ENCODE results near the gene SNAPC4. TPM values are rescaled to one million over a fixed set of nuclear protein-coding genes. Genes with fewer than 3 reads are reported as not detected.
"Not testable (repeated sequence)": the region's sequence is repeated elsewhere in the genome, so short reads cannot be mapped to it uniquely, and the experiment has no call there.

The SNAPC4 gene
- total RNA-seq, 2 experiments from 2014 or later, result 25.2 to 28.0 TPM

DNA sequence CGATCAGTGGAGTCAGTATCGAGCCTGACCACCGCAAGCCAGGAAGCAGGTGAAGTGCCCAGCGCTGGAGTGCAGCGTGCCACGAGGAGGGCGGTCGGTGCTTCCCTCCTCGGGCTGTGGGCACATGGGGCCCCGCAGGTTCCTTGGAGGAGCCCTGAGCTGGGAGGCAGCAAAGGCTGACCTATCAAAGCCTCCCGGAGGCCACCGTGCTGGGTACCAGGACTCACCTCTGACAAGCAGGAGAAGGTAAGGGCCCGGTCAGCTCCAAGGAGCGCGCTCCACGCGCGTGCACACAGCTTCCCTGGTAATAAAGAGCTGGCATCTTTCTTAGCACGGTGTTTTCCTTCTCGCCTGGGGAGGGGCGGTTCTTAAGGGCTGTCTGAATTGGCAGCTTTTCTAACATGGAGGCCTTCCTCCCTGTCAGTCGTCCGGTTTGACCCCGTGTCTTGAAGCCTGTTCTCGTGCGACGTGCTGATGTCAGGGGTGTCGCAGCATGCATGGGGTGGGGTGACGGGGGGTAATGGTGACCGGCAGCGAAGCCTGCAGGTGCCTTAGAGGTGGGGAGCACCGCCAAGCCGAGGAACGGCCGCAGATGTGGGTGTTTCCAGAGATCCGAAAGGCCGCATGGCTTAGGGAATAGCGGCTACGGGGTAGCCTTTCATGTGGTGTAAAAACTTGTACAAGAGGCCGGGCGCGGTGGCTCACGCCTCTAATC lies 23.6 kb upstream of the SNAPC4 start:
- peaks cover 22% of the 10 kb centered on the region for H3K36me3 Mint-ChIP-seq
- H3K4me1 Mint-ChIP-seq, result no peaks in the 10 kb centered on the region
- no peaks in the 10 kb centered on the region for H3K9me3 Mint-ChIP-seq
- no peak overlapping the region for H3K27ac Mint-ChIP-seq
- DNase-seq, result no peak
- no peak overlapping the region for H3K4me3 Mint-ChIP-seq
- no peaks in the 10 kb centered on the region for H3K27me3 Mint-ChIP-seq

DNA sequence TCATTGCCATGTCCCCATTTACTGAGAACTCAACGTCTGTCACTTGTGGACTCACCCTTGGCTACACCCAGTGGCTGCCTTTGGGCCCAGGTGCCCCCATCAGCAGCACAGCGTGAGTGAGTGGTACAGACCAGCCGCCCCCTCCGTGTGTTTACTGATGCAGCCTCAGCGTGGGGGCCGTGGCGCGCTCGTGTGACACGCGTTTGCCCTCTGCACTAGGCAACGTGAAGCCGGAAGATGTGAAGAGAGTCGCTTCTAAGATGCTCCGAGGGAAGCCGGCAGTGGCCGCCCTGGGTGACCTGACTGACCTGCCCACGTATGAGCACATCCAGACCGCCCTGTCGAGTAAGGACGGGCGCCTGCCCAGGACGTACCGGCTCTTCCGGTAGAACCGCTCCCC lies 22.9 kb upstream of the SNAPC4 start:
- peaks cover 21% of the 10 kb centered on the region for H3K36me3 Mint-ChIP-seq
- no peak overlapping the region for H3K4me3 Mint-ChIP-seq
- no peaks in the 10 kb centered on the region for H3K27me3 Mint-ChIP-seq
- H3K4me1 Mint-ChIP-seq, result no peaks in the 10 kb centered on the region
- no peak for DNase-seq
- no peak overlapping the region for H3K27ac Mint-ChIP-seq
- no peaks in the 10 kb centered on the region for H3K9me3 Mint-ChIP-seq

DNA sequence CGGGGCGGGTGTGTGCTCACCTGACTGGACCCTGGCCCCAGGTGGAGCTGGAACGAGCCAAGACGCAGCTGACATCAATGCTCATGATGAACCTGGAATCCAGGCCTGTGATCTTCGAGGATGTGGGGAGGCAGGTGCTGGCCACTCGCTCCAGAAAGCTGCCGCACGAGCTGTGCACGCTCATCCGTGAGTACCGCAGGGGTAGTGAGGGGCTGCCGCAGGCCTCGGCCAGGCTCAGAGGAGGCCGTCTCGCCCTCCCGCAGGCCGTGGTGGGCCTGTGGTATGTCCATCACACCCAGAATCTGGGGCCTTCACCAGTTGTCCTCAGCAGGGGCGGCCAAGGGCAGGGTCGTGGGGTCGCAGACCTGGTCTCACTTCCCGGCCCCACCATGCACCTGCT lies 21.8 kb upstream of the SNAPC4 start:
- H3K36me3 Mint-ChIP-seq, result peaks cover 21% of the 10 kb centered on the region
- no peak overlapping the region for H3K27ac Mint-ChIP-seq
- no peaks in the 10 kb centered on the region for H3K4me1 Mint-ChIP-seq
- no peaks in the 10 kb centered on the region for H3K27me3 Mint-ChIP-seq
- no peak overlapping the region for H3K4me3 Mint-ChIP-seq
- no peak for DNase-seq
- H3K9me3 Mint-ChIP-seq, result no peaks in the 10 kb centered on the region

DNA sequence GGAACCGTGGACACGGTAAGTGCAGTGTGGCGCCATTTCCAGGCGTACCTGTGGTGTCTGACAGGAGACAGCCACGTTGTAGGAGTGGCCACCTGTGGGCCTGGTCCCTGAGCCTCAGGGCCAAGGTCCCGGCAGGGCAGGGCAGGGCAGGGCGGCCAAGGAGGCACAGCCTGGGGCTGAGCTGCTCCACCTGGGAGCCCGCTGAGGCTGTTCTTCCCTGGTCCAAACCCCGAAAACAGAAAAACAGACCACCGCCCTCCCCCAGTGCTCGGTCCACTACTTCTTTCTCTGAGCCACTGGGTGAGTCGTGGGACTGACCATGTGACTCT lies 19.1 kb upstream of the SNAPC4 start:
- H3K4me1 Mint-ChIP-seq, result no peaks in the 10 kb centered on the region
- no peak overlapping the region for H3K27ac Mint-ChIP-seq
- peaks cover 23% of the 10 kb centered on the region for H3K36me3 Mint-ChIP-seq

DNA sequence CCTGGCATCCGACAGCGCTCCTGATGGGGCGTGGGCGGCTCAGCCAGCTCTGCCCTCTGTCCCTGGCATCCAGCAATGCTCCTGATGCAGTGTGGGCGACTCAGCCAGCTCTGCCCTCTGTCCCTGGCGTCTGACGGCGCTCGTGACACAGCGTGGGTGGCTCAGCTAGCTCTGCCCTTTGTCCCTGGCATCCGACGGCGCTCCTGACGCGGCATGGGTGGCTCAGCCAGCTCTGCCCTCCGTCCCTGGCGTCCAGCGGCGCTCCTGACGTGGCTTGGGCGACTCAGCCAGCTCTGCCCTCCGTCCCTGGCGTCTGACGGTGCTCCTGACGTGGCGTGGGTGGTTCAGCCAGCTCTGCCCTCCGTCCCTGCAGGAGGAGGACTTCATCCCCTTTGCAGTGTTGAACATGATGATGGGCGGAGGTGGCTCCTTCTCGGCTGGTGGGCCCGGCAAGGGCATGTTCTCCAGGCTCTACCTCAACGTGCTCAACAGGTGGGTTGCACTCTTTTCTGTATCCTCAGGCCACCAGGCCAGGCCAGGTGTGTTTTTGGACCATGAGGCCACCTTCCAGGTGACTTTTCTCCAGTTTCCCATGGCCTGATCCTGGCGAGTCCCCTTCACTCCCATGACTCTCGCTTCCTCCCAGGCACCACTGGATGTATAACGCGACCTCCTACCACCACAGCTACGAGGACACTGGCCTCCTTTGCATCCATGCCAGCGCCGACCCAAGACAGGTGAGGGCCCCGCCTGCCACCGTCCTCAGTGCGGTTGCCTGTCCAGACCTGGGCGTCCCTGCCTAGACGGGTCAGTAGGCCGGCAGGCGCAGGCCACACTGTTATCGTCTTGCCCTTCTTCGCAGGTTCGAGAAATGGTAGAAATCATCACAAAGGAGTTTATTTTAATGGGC lies 18.5 kb upstream of the SNAPC4 start:
- no peaks in the 10 kb centered on the region for H3K4me1 Mint-ChIP-seq
- no peak overlapping the region for H3K27ac Mint-ChIP-seq
- H3K9me3 Mint-ChIP-seq, result no peaks in the 10 kb centered on the region
- DNase-seq, result no peak
- no peaks in the 10 kb centered on the region for H3K27me3 Mint-ChIP-seq
- H3K36me3 Mint-ChIP-seq, result peaks cover 28% of the 10 kb centered on the region
- H3K4me3 Mint-ChIP-seq, result no peak overlapping the region

More for the DNA sequence above, 19.1 kb upstream of the SNAPC4 start:
- Mint-ChIP-seq H3K4me3 (no peak overlapping the region), H3K27me3 (no peaks in the 10 kb centered on the region), H3K9me3 (no peaks in the 10 kb centered on the region)
- no peak for DNase-seq

DNA sequence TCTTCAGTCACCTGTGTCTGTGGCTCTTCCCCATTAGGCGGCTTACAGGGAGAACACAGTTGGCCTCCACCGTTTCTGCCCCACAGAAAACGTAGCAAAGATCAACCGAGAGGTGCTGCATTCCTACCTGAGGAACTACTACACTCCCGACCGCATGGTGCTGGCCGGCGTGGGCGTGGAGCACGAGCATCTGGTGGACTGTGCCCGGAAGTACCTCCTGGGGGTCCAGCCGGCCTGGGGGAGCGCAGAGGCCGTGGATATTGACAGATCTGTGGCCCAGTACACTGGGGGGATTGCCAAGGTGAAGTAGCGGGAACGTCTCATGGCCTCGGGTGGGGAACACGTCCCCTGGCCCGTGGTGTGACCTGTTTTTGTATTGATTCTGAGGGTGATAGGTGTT lies 16.9 kb upstream of the SNAPC4 start:
- H3K27me3 Mint-ChIP-seq, result no peaks in the 10 kb centered on the region
- H3K4me3 Mint-ChIP-seq, result no peak overlapping the region
- H3K9me3 Mint-ChIP-seq, result no peaks in the 10 kb centered on the region
- DNase-seq, result no peak
- H3K36me3 Mint-ChIP-seq, result peaks cover 34% of the 10 kb centered on the region
- H3K4me1 Mint-ChIP-seq, result peaks cover 8% of the 10 kb centered on the region
- H3K27ac Mint-ChIP-seq, result no peak overlapping the region

DNA sequence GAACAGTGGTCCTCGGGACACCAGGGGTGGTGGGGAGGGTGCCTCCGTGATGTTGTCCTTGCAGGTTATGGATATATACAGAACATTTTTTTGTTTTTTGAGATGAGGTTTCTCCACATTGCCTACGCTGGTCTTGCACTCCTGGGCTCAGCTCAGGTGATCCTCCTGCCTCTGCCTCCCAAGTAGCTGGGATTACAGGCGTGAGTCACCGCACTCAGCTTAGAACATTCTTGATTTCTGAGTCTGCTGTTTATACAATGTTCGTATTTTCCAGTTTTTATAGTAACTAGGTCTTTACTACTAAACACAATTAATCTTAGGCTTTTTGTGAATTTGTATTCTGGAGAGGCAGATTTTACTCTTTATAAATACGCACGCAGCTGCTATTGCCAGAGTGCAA lies 16.5 kb upstream of the SNAPC4 start:
- no peak for DNase-seq
- Mint-ChIP-seq H3K36me3 (peaks cover 38% of the 10 kb centered on the region), H3K27me3 (no peaks in the 10 kb centered on the region), H3K4me1 (peaks cover 13% of the 10 kb centered on the region), H3K27ac (no peak overlapping the region), H3K4me3 (no peak overlapping the region), H3K9me3 (no peaks in the 10 kb centered on the region)

DNA sequence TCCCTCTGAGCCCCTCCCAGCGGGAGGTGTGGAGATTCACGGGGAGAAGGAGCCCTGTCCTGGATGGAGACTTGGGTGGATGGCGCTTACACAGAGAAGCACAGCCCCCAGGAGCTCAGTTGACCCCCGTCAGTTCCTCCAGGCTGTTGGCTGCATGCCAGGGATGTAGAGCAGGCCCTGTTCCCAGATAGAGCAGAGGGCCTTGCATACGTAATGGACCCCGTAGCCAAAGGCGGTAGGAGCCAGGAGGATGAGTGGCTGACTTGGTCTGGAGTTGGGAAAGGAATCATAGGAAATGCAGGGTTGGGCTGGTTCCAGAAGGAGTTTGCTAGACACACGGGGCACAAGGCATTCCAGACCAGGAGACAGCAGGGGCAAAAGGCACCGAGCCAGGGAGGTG lies 13.0 kb upstream of the SNAPC4 start:
- Mint-ChIP-seq H3K4me1 (peaks cover 34% of the 10 kb centered on the region), H3K27me3 (no peaks in the 10 kb centered on the region), H3K9me3 (no peaks in the 10 kb centered on the region), H3K4me3 (peak overlapping the region; percentile 10), H3K36me3 (peaks cover 46% of the 10 kb centered on the region), H3K27ac (no peak overlapping the region)
- DNase-seq, result no peak

DNA sequence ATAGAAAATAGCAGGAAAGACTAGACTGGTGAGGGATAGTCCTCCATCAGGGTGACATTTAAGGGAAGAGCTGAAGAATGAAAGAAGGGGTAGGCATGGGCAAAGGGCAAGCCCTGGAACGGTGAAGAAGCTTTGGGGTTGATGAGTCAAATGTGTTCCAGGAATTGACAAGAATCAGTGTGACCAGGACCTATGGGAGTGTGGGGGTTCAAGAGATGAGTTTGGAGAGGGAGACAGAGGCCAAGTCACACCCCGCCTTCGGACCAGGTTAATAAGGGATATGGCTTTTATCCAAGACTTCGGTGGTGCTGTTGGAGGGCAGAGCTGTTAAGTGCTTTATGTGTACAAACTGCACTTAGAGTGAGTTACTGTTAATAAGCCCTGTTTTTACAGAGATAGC lies 11.4 kb upstream of the SNAPC4 start:
- DNase-seq, result no peak
- Mint-ChIP-seq H3K36me3 (peaks cover 54% of the 10 kb centered on the region), H3K27me3 (no peaks in the 10 kb centered on the region)

DNA sequence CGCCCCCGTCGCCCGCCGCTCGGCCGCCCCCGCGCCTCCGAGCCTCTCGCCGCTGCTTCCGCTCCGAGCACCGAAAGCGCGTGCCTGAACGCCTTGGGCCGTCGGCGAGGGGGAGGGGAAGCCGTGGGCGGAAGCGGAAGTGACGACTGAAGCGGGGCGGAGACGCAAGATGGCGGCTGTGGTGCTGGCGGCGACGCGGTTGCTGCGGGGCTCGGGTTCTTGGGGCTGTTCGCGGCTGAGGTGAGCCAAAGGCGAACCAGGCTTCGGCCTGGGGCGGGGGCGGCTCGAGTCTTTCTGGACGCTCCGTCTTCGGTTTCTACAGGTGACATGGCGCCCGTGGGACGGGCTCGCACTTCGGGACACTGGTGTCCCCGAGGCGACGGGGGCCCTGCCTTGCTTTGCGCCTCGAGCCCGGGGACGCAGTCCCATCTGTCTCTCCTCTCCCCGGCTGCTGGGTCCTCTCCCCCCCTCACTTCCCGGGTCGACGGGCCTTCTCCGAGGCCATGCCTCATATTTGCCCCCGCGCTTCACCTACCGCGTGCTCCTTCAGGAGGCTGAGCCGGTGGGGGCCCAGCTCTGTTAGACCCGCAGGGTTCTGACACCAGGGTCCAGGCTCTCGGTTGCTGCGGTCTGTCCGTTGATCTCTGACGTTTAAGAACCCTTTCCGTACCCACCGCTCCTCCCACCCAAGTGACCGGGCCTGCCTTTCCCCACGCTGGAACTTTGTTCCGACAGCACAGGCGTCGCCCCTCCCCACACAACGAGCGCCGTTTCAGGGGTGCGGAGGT lies 10.7 kb upstream of the SNAPC4 start, which contains the start of the genes ENTR1 and PMPCA:
Gene ENTR1 (minus strand): TSS at position 115 of the 788 bp plus-strand sequence. CDS start 217 bp downstream, outside the sequence.
Gene PMPCA (plus strand): TSS at position 159 of the 788 bp plus-strand sequence. CDS start 11 bp downstream, at position 170.
- Mint-ChIP-seq H3K27me3 (no peaks in the 10 kb centered on the region), H3K9me3 (no peaks in the 10 kb centered on the region), H3K27ac (peak within 1 kb of the TSS; percentile 97), H3K4me1 (peaks cover 45% of the 10 kb centered on the region), H3K36me3 (peaks cover 51% of the 10 kb centered on the region), H3K4me3 (peak within 1 kb of the TSS; percentile 97)
- DNase-seq, result peak; percentile 97

More for the DNA sequence above, 11.4 kb upstream of the SNAPC4 start:
- Mint-ChIP-seq H3K4me1 (peaks cover 42% of the 10 kb centered on the region), H3K4me3 (peak overlapping the region; percentile 97), H3K27ac (peak overlapping the region; percentile 95), H3K9me3 (no peaks in the 10 kb centered on the region)

DNA sequence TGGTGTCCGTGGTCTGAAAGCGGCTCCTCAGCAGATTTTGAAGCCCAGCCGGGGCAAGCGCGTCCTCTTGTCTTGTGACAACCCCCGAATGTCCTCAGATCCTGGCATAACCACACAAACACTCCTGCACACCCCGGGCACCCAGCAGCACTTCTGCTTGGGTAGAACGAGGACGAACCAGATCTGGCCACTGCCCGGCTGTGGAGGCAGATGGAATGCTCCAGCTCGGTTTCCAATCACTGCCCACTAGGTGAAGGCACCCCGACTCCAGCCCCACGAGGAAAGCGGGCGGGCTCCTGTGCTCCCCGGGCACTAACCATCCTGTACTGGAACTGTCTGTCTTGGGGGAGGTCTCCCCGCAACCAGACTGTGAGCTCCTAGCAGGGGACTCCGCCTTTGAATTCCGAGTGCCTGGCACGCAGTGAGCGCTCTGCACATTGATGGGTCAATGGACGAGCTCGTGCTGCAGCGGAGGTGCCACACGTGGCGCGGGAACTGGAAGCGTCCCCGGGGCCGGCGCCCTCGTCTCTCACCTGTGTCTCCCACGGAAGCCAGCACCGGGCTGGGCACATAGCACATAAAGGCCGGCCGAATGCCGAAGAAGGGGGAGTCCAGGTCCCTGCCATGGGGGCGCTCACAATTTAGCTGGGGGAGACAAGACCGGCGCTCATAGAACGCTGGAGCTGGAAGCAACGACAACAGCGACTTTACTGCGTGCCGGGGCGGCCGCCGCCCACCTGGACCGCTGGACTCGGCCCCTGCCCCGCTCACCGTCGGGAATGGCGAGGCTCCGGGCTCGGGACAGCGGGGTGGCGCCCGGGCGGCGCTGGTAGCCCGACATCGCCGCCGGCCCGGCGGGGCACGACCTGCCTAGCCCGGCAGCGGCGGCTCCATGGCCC lies 9.8 kb upstream of the SNAPC4 start:
- no peaks in the 10 kb centered on the region for H3K9me3 Mint-ChIP-seq
- DNase-seq, result peak; percentile 53
- peak overlapping the region; percentile 97 for H3K27ac Mint-ChIP-seq
- peak overlapping the region; percentile 90 for H3K4me3 Mint-ChIP-seq
- peaks cover 54% of the 10 kb centered on the region for H3K36me3 Mint-ChIP-seq
- H3K4me1 Mint-ChIP-seq, result peaks cover 51% of the 10 kb centered on the region
- no peaks in the 10 kb centered on the region for H3K27me3 Mint-ChIP-seq

DNA sequence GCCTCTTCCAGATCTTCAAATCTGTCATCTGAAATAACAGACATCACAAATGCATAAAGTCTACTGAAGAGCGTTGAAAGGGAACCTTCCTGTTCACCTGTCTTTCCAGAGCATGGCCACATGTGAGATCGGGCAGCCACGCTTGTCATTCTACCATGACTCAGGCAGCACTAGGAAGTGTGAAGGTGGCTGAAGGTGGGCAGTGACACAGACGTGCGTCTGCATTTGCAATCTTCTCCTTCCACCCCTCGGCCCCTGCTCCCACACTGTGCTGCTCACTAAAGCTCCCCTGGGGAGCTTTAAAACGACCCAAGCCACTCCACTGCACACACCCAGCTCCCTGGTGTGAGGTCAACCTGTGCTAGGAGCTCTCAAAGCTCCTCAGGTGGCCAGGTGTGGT lies 7.9 kb upstream of the SNAPC4 start:
- Mint-ChIP-seq H3K4me1 (peaks cover 63% of the 10 kb centered on the region), H3K9me3 (no peaks in the 10 kb centered on the region), H3K27ac (peak overlapping the region; percentile 57), H3K27me3 (no peaks in the 10 kb centered on the region), H3K4me3 (peak overlapping the region; percentile 34), H3K36me3 (peaks cover 60% of the 10 kb centered on the region)
- no peak for DNase-seq

DNA sequence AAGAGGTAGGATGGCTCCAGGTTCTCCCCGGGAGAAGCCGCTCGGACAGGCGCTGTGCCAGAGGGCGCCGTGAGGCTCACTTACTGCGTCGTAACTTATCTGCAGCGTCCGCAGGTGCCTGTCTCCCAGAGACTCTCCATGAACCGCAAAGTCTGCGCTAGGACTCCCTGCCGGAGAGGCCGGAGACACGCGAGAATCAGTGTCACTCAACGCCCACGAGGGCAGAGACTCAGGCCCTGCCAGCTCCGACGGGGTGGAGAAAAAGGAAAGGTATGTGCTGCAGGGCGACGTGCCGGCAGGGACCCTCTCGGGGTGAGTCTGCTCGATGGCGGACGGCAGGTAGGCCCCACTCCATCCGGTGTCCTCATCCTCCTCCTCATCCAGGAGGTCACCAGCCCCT lies 7.1 kb upstream of the SNAPC4 start:
- peaks cover 65% of the 10 kb centered on the region for H3K4me1 Mint-ChIP-seq
- H3K4me3 Mint-ChIP-seq, H3K27ac Mint-ChIP-seq, DNase-seq, H3K27me3 Mint-ChIP-seq, H3K9me3 Mint-ChIP-seq: not testable (repeated sequence)
- H3K36me3 Mint-ChIP-seq, result peaks cover 64% of the 10 kb centered on the region

DNA sequence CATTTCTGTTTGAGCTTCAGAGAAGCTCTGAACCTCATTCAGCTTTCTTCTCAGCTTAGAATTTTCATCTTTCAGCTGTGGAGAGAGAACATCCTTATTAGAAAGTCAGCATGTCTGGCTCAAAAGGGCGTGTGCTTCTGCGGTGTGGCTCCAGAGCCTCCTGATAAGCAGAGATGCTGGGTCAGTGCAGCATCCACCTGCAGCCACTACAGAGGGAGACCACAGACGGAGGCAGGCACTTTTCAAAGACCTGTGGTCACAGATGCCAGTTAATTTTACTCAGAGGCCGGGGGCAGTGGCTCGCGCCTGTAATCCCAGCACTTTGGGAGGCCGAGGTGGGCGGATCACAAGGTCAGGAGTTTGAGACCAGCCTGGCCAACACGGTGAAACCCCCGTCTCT lies 5.9 kb upstream of the SNAPC4 start:
- Mint-ChIP-seq H3K4me1 (peaks cover 55% of the 10 kb centered on the region), H3K27ac (peak overlapping the region; percentile 56), H3K36me3 (peaks cover 63% of the 10 kb centered on the region)
- not testable (repeated sequence) for DNase-seq, H3K4me3 Mint-ChIP-seq, H3K9me3 Mint-ChIP-seq, H3K27me3 Mint-ChIP-seq

Measured in activated naive CD8-positive, alpha-beta T cell treated with anti-CD3 and anti-CD28 coated beads for 36 hours (primary cell).